Left lung (tissue), 10 donors: ENCODE data around the gene PGAP6. TPM values are rescaled to one million over a fixed set of nuclear protein-coding genes. Genes with fewer than 3 reads are reported as not detected.
"Not testable (repeated sequence)": the region's sequence is repeated elsewhere in the genome, so short reads cannot be mapped to it uniquely, and the experiment has no call there.

Experiments used
- ATAC-seq: fragments of 200-7000 bp; cut with Tn5 transposase; one replicate; pipeline ENCODE4 v1.9.1; 2020; ENCODE audit warnings: moderate library complexity
- DNase-seq, 4 donors: peaks; one replicate each; pipeline ENCODE4 v3.0.0-alpha.2; 2013 to 2020
- H3K27ac ChIP-seq, 2 donors: fragments of 200-600 bp; sonication (generic) in 1 of 2; one replicate each; pipeline versions ENCODE4 v1.5.0 to v1.8.0; 2020 to 2021
- H3K27me3 ChIP-seq, 2 donors: fragments of 200-600 bp; sonication (generic) in 1 of 2; one replicate each; pipeline versions ENCODE4 v1.5.0 to v1.8.0; 2020 to 2021
- H3K36me3 ChIP-seq, 2 donors: fragments of 200-600 bp; sonication (generic) in 1 of 2; one replicate each; pipeline versions ENCODE4 v1.5.0 to v1.8.0; 2020 to 2021
- H3K4me1 ChIP-seq, 2 donors: fragments of 200-600 bp; one replicate each; pipeline ENCODE4 v1.8.0; 2021
- H3K4me3 ChIP-seq, 2 donors: fragments of 200-600 bp; sonication (generic) in 1 of 2; one replicate each; pipeline versions ENCODE4 v1.5.0 to v1.8.0; 2020 to 2021; ENCODE audit warnings: mild to moderate bottlenecking in 1 of 2
- H3K9me3 ChIP-seq, 2 donors: fragments of 200-600 bp; sonication (generic) in 1 of 2; one replicate each; pipeline versions ENCODE4 v1.5.0 to v1.8.0; 2020 to 2021
- CTCF ChIP-seq, 2 donors: fragments of 200-600 bp; sonication (generic) in 1 of 2; IDR thresholded peaks; one replicate each; pipeline versions ENCODE4 v1.5.0 to v1.8.0; 2021; ENCODE audit warnings: antibody characterized with exemption in 2 of 2
- intact Hi-C, 2 donors: fragments of 100-400 bp; cut with DNase I; formaldehyde crosslinking; loops; one replicate each; pipeline versions ENCODE4 v1.11.2 to v1.14.2; 2022
- polyA plus RNA-seq, 6 donors: library from polyadenylated mRNA; unstranded; fragments of 120-200 nt; gene quantifications; one replicate each; pipeline ENCODE4 v1.2.1, GENCODE V29; 2013; ENCODE audit not compliant: insufficient read length in 6 of 6
- total RNA-seq, 2 donors: library from RNA; stranded (reverse); fragmentation: NEBNext Ultra II Directional; extraction: Animal tissue kit (Norgen Biotek cat#: 25700); gene quantifications; one replicate each; pipeline ENCODE4 v1.2.1, GENCODE V29; 2021
- donor health status: DM: no; HTN: yes; CAD: no.
- donor health status: DM: no; HTN: no; CAD: no.

Gene PGAP6
- total and polyA plus RNA-seq, 8 donors, result 37.3 to 88.4 (median 43.9) TPM

- Histone ChIP-seq H3K27ac (no peak overlapping the region), H3K4me1 (peaks cover 0 to 16% of the 10 kb centered on the region in 2 donors), H3K36me3 (no peaks in the 10 kb centered on the region), H3K4me3 (no peak overlapping the region), H3K27me3 (no peaks in the 10 kb centered on the region), H3K9me3 (no peaks in the 10 kb centered on the region)
- intact Hi-C loops, result no loop called here
- TF ChIP-seq CTCF (IDR thresholded peaks at IDR 0.05), result peak; percentile 30 to 74
- peak; percentile 81 for ATAC-seq
- peak in 1 of 4 donors; percentile 84 for DNase-seq
Observed at GRCh38 chr16:391885-392335, 10.1 kb upstream of the PGAP6 start.

- Histone ChIP-seq H3K9me3 (no peaks in the 10 kb centered on the region), H3K4me1 (peaks cover 0 to 8% of the 10 kb centered on the region in 2 donors), H3K27me3 (no peaks in the 10 kb centered on the region), H3K27ac (no peak overlapping the region), H3K36me3 (no peaks in the 10 kb centered on the region), H3K4me3 (no peak overlapping the region)
- intact Hi-C loops, result no loop called here
- ATAC-seq, result no peak
- DNase-seq, result no peak
- no peak for TF ChIP-seq CTCF (IDR thresholded peaks at IDR 0.05)
Observed at GRCh38 chr16:389352-389751, 7.6 kb upstream of the PGAP6 start.

- DNase-seq, H3K27ac ChIP-seq, H3K9me3 ChIP-seq, H3K4me3 ChIP-seq, ATAC-seq, H3K36me3 ChIP-seq, H3K27me3 ChIP-seq, intact Hi-C loops: not testable (repeated sequence)
- H3K4me1 ChIP-seq, result peaks cover 0 to 21% of the 10 kb centered on the region in 2 donors
Observed at GRCh38 chr16:387761-388666, 6.2 kb upstream of the PGAP6 start.

GRCh38 chr16:386641-387156, 4.9 kb upstream of the PGAP6 start:
- no peaks in the 10 kb centered on the region for H3K27me3 ChIP-seq
- H3K36me3 ChIP-seq, result no peaks in the 10 kb centered on the region
- intact Hi-C loops, result no loop called here
- peaks cover 0 to 21% of the 10 kb centered on the region in 2 donors for H3K4me1 ChIP-seq
- H3K27ac ChIP-seq, result no peak overlapping the region
- no peak for ATAC-seq
- no peak for DNase-seq
- TF ChIP-seq CTCF (IDR thresholded peaks at IDR 0.05), result no peak
- no peaks in the 10 kb centered on the region for H3K9me3 ChIP-seq
- no peak overlapping the region for H3K4me3 ChIP-seq

GRCh38 chr16:383326-384051, 1.7 kb upstream of the PGAP6 start:
- peak overlapping the region; percentile 77 to 86 for H3K4me3 ChIP-seq
- no peak for TF ChIP-seq CTCF (IDR thresholded peaks at IDR 0.05)
- H3K4me1 ChIP-seq, result peaks cover 18 to 46% of the 10 kb centered on the region in 2 donors
- H3K27me3 ChIP-seq, result no peaks in the 10 kb centered on the region
- H3K36me3 ChIP-seq, result no peaks in the 10 kb centered on the region
- intact Hi-C loops, result no loop called here
- peak overlapping the region; percentile 13 to 77 for H3K27ac ChIP-seq
- ATAC-seq (peak; percentile 24), DNase-seq (peak in 2 of 4 donors; percentile 56 to 81)
- no peaks in the 10 kb centered on the region for H3K9me3 ChIP-seq
